RWPE1 (cell line): ENCODE results near the gene CD247.

Experiments used
- CTCF ChIA-PET: fragments of 350-600 bp; sonication (Branson Sonifier 250); formaldehyde crosslinking; extraction: SDS; loops from one replicate; lab custom pipeline; 2021; lab: Yijun Ruan, JAX
- POLR2A ChIA-PET: fragments of 400-600 bp; formaldehyde crosslinking; extraction: SDS; loops from one replicate; lab custom pipeline; 2020; ENCODE audit warnings: antibody characterized with exemption; ENCODE audit not compliant: low non-redundant PET; lab: Yijun Ruan, JAX
- DNase-seq: peaks from one replicate; pipeline ENCODE4 v3.0.0; 2012; ENCODE audit warnings: low spot score
- H3K27ac ChIP-seq: fragments of 450-650 bp; 2 replicates; pipeline ENCODE4 v1.5.1; 2017
- CTCF ChIP-seq: fragments of 450-650 bp; conservative IDR thresholded peaks from 2 replicates; pipeline ENCODE4 v1.5.1; 2017; ENCODE audit warnings: low read depth, mild to moderate bottlenecking

CD247 gene

DNA sequence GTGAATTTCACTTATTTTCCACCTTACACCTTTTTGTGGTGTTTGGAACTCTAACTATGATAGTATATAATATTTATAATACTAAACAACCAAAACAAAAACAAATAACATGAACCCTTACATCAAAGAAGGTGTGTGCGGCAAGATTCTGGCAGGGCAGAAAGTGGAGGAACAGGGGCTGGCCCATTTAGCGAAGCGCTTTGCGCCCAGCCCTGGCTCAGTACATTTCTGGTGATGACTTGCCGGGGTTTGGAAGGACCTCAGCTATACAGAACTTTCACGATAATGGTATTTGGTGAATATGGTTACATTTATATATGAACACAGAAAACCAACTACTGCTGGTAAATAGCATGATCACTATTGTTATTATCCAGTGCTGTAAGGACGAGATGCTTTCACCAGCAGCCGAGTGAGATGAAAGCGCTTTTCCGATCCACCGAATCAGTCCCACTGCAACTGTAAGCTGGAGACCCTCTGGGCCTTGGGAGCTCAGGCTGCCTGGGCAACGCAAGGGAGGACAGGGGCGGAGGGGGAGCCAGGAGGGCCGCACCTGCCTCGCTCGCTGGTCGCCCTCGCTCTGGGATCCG, 63.9 kb downstream of the CD247 start:
- ChIA-PET POLR2A (interaction anchor here (0.6 kb wide), 2 partner anchors 12 to 369 kb away, joined by 3 to 5 read pairs; no protein-coding TSS in a partner anchor), CTCF (interaction anchor here (0.7 to 1.5 kb wide), 2 partner anchors 80 to 187 kb away, joined by 3 to 4 read pairs; no protein-coding TSS in a partner anchor)
- no peak overlapping the region for H3K27ac ChIP-seq
- DNase-seq, result no peak
- no peak for TF ChIP-seq CTCF

DNA sequence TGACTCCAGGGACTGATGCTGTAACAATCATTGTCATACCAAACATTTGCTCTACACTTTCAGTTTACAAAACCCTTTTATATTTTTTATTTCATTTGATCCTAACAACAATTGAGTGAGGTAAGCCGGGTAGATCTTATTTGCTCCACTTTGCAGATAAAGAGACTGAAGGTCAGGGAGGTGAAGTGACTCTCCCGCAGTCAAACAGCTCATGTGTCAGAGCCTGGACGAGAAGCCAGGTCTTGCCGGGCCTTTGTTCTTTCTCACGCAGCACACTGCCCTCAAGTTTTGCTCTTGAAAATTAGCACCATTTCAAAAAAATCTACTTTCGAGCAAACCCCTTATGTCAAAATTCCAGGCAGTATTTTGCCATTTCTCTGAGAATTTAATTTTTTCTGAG, 65.2 kb downstream of the CD247 start:
- POLR2A ChIA-PET, result no interaction called here
- H3K27ac ChIP-seq, result no peak overlapping the region
- DNase-seq, result no peak
- TF ChIP-seq CTCF, result no peak
- CTCF ChIA-PET, result interaction anchor here (0.8 to 1.5 kb wide), 2 partner anchors 12 to 81 kb away, joined by 3 to 5 read pairs; no protein-coding TSS in a partner anchor

DNA sequence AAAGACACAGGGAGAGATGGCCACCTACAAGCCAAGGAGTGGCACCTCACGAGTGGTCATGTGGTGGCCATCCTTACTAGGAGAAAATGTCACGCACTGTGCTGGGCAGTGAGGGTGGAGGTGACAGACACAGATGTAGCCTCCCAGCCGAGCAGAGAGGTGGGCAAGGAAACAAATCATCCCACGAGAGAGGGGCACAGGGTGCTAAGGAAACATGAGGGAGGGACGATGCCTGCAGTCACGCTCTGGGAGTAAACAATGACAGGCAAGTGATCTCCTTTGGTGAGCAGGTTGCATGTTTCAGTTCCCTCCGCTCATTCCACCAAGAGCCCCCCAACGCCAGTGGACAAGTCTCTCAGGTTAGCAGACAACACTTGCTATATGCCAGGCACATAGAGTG, 65.8 kb downstream of the CD247 start:
- ChIA-PET CTCF (no interaction called here), POLR2A (no interaction called here)
- no peak overlapping the region for H3K27ac ChIP-seq
- TF ChIP-seq CTCF, result no peak
- DNase-seq, result no peak

GRCh38 chr1:167450843-167451242, 67.5 kb downstream of the CD247 start:
- no peak overlapping the region for H3K27ac ChIP-seq
- DNase-seq, result no peak
- no peak for TF ChIP-seq CTCF
- POLR2A ChIA-PET, result no interaction called here
- CTCF ChIA-PET, result interaction anchor here (1.2 kb wide), 1 partner anchor 9 kb away, joined by 3 read pairs; no protein-coding TSS in a partner anchor

DNA sequence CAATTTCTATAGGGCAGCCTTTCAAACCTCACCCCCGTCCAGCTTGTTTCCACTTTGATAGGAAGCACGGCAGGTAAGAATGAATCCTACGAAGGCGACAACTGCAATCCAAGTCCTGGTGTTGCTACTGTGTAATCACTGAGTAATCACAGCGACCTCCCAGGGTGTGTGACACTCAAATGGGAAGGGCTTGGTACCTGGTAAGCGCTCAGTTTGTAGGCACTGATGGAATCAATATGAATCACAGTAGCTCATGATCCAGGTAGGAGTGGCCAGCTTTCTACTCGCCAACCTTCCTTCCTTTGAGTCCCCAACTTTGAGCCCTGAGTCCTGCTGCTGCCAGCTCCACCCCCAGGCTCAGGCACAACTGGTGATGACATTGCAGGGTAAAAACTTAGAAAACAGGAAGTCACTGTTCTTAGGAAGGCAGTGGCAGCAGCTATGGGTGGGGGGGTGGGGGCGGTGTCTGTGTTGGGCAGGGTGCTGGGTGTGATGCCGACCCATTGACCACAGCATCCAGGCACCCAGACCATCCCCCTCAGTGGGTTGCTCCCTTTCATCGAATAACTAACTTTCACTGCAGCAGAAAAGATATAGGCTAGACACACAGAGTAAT, 70.7 kb downstream of the CD247 start:
- ChIA-PET POLR2A (no interaction called here), CTCF (interaction anchor here (0.6 to 1.5 kb wide), 7 partner anchors 14 to 381 kb away, joined by 3 to 5 read pairs (median 4); no protein-coding TSS in a partner anchor)
- DNase-seq, result no peak
- TF ChIP-seq CTCF, result no peak
- H3K27ac ChIP-seq, result no peak overlapping the region

DNA sequence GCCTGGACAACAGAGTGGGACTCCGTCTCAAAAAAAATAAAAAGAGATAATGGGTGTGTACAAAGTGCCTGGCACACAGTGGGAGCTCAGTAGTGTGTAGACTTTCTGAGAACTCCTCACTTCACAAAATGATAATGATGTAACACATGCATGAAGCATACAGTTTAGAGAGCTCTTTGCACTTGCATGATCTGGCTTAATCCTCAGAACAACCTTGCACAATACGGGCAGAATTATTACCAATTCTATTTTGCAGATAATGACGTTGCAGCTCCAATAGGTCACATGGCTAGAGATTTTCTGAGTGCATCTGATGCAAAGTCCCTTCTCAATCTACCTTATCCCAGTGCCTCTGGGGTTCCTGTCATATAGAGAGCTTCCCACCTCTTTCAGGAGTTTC, 71.4 kb downstream of the CD247 start:
- TF ChIP-seq CTCF, result no peak
- no peak overlapping the region for H3K27ac ChIP-seq
- CTCF ChIA-PET, result interaction anchor here (0.6 to 1.5 kb wide), 4 partner anchors 14 to 179 kb away, joined by 3 to 5 read pairs (median 4); no protein-coding TSS in a partner anchor
- POLR2A ChIA-PET, result no interaction called here
- no peak for DNase-seq
